Activated T-cell treated with anti-CD3 and anti-CD28 coated beads, Interleukin-2, amount 50 U/mL, for 24 hours (primary cell): ENCODE data around the gene ABHD15.

Experiments
- DNase-seq: peaks from one replicate; pipeline ENCODE4 v3.0.0-alpha.2; 2020
- H3K27ac Mint-ChIP-seq: 2 replicates; pipeline ENCODE4 v1.8.0; 2020; ENCODE audit warnings: mild to moderate bottlenecking, mixed read lengths
- H3K27me3 Mint-ChIP-seq: 2 replicates; pipeline ENCODE4 v1.8.0; 2020; ENCODE audit warnings: mixed read lengths
- H3K36me3 Mint-ChIP-seq: 2 replicates; pipeline ENCODE4 v1.8.0; 2020; ENCODE audit warnings: low read depth, mixed read lengths
- H3K4me1 Mint-ChIP-seq: 2 replicates; pipeline ENCODE4 v1.8.0; 2020; ENCODE audit warnings: low read depth, mixed read lengths
- H3K4me3 Mint-ChIP-seq: 2 replicates; pipeline ENCODE4 v1.8.0; 2020; ENCODE audit warnings: mild to moderate bottlenecking, moderate library complexity, mixed read lengths
- H3K9me3 Mint-ChIP-seq: 2 replicates; pipeline ENCODE4 v1.8.0; 2020; ENCODE audit warnings: mixed read lengths

Gene ABHD15

GRCh38 chr17:29589524-29590410 lies 22.9 kb upstream of the ABHD15 start, which contains the start of gene GIT1:
Gene GIT1 (minus strand): TSS chr17:29589648. CDS start chr17:29589378, 270 bp downstream.
- Mint-ChIP-seq H3K27me3 (no peaks in the 10 kb centered on the region), H3K9me3 (no peaks in the 10 kb centered on the region), H3K4me3 (peak within 1 kb of the TSS; percentile 96), H3K36me3 (peaks cover 26% of the 10 kb centered on the region), H3K27ac (peak within 1 kb of the TSS; percentile 94), H3K4me1 (peaks cover 74% of the 10 kb centered on the region)
- DNase-seq: peak; percentile 89

GRCh38 chr17:29588562-29589411 lies 21.9 kb upstream of the ABHD15 start:
- Mint-ChIP-seq H3K27ac (peak overlapping the region; percentile 94), H3K9me3 (no peaks in the 10 kb centered on the region), H3K27me3 (no peaks in the 10 kb centered on the region), H3K4me1 (peaks cover 75% of the 10 kb centered on the region), H3K4me3 (peak overlapping the region; percentile 96), H3K36me3 (peaks cover 27% of the 10 kb centered on the region)
- peak; percentile 73 for DNase-seq

- Mint-ChIP-seq H3K27me3 (no peaks in the 10 kb centered on the region), H3K4me3 (peak overlapping the region; percentile 96), H3K9me3 (no peaks in the 10 kb centered on the region)
These were observed 21.3 kb upstream of the ABHD15 start for GRCh38 chr17:29588017-29588561.

GRCh38 chr17:29587591-29587990 lies 20.8 kb upstream of the ABHD15 start:
- H3K27ac Mint-ChIP-seq: peak overlapping the region; percentile 94

More at GRCh38 chr17:29588017-29588561, 21.3 kb upstream of the ABHD15 start:
- no peak for DNase-seq
- peaks cover 33% of the 10 kb centered on the region for H3K36me3 Mint-ChIP-seq
- peaks cover 78% of the 10 kb centered on the region for H3K4me1 Mint-ChIP-seq
- H3K27ac Mint-ChIP-seq: peak overlapping the region; percentile 94

GRCh38 chr17:29586676-29587469 lies 20.0 kb upstream of the ABHD15 start:
- Mint-ChIP-seq H3K27me3 (no peaks in the 10 kb centered on the region), H3K9me3 (no peaks in the 10 kb centered on the region), H3K4me3 (peak overlapping the region; percentile 96), H3K4me1 (peaks cover 71% of the 10 kb centered on the region), H3K27ac (peak overlapping the region; percentile 94), H3K36me3 (peaks cover 45% of the 10 kb centered on the region)
- no peak for DNase-seq

More at GRCh38 chr17:29587591-29587990, 20.8 kb upstream of the ABHD15 start:
- peak overlapping the region; percentile 96 for H3K4me3 Mint-ChIP-seq
- H3K9me3 Mint-ChIP-seq: no peaks in the 10 kb centered on the region
- no peak for DNase-seq
- H3K27me3 Mint-ChIP-seq: no peaks in the 10 kb centered on the region
- H3K36me3 Mint-ChIP-seq: peaks cover 38% of the 10 kb centered on the region
- peaks cover 74% of the 10 kb centered on the region for H3K4me1 Mint-ChIP-seq

GRCh38 chr17:29585080-29585751 lies 18.4 kb upstream of the ABHD15 start:
- H3K4me3 Mint-ChIP-seq: peak overlapping the region; percentile 51
- no peaks in the 10 kb centered on the region for H3K9me3 Mint-ChIP-seq
- H3K36me3 Mint-ChIP-seq: peaks cover 62% of the 10 kb centered on the region
- H3K4me1 Mint-ChIP-seq: peaks cover 66% of the 10 kb centered on the region
- no peaks in the 10 kb centered on the region for H3K27me3 Mint-ChIP-seq
- DNase-seq: no peak
- H3K27ac Mint-ChIP-seq: peak overlapping the region; percentile 94

GRCh38 chr17:29584452-29585079 lies 17.7 kb upstream of the ABHD15 start:
- Mint-ChIP-seq H3K4me1 (peaks cover 65% of the 10 kb centered on the region), H3K27ac (peak overlapping the region; percentile 94), H3K9me3 (no peaks in the 10 kb centered on the region), H3K27me3 (no peaks in the 10 kb centered on the region), H3K4me3 (no peak overlapping the region), H3K36me3 (peaks cover 68% of the 10 kb centered on the region)
- DNase-seq: no peak

- no peaks in the 10 kb centered on the region for H3K9me3 Mint-ChIP-seq
- peaks cover 76% of the 10 kb centered on the region for H3K36me3 Mint-ChIP-seq
- peak overlapping the region; percentile 94 for H3K27ac Mint-ChIP-seq
- no peaks in the 10 kb centered on the region for H3K27me3 Mint-ChIP-seq
- no peak for DNase-seq
- H3K4me3 Mint-ChIP-seq: no peak overlapping the region
- H3K4me1 Mint-ChIP-seq: peaks cover 65% of the 10 kb centered on the region
These were observed 16.7 kb upstream of the ABHD15 start for GRCh38 chr17:29583324-29584248.

GRCh38 chr17:29582772-29583171 lies 15.9 kb upstream of the ABHD15 start:
- Mint-ChIP-seq H3K27ac (peak overlapping the region; percentile 67), H3K4me1 (peaks cover 60% of the 10 kb centered on the region), H3K36me3 (peaks cover 76% of the 10 kb centered on the region), H3K4me3 (no peak overlapping the region), H3K27me3 (no peaks in the 10 kb centered on the region), H3K9me3 (no peaks in the 10 kb centered on the region)
- DNase-seq: no peak

GRCh38 chr17:29582254-29582765 lies 15.5 kb upstream of the ABHD15 start:
- Mint-ChIP-seq H3K4me3 (no peak overlapping the region), H3K4me1 (peaks cover 56% of the 10 kb centered on the region), H3K9me3 (no peaks in the 10 kb centered on the region)

GRCh38 chr17:29581583-29582253 lies 14.9 kb upstream of the ABHD15 start:
- Mint-ChIP-seq H3K4me1 (peaks cover 50% of the 10 kb centered on the region), H3K4me3 (no peak overlapping the region), H3K27ac (peak overlapping the region; percentile 83), H3K36me3 (peaks cover 81% of the 10 kb centered on the region), H3K27me3 (no peaks in the 10 kb centered on the region), H3K9me3 (no peaks in the 10 kb centered on the region)
- no peak for DNase-seq

More at GRCh38 chr17:29582254-29582765, 15.5 kb upstream of the ABHD15 start:
- Mint-ChIP-seq H3K36me3 (peaks cover 76% of the 10 kb centered on the region), H3K27ac (peak overlapping the region; percentile 67), H3K27me3 (no peaks in the 10 kb centered on the region)
- DNase-seq: no peak
